IMR-90 (cell line): ENCODE measurements around the gene PREP. TPM values are rescaled to one million over a fixed set of nuclear protein-coding genes. Genes with fewer than 3 reads are reported as not detected.

Experiments used
- ATAC-seq: fragments of 200-7000 bp; cut with Tn5 transposase; 2 replicates; pipeline ENCODE4 v1.9.1; 2020; ENCODE audit warnings: low read depth, mild to moderate bottlenecking, moderate library complexity
- BruUV-seq: library from RNA; stranded (reverse); fragments of 400-500 nt; replicated peaks from 2 replicates; lab custom pipeline; 2021; lab: Mats Ljungman, UMichigan
- CTCF ChIA-PET: fragments of 300-600 bp; formaldehyde crosslinking; extraction: SDS; loops from one replicate; lab custom pipeline; 2021; ENCODE audit warnings: antibody characterized with exemption; lab: Yijun Ruan, JAX
- POLR2A ChIA-PET: fragments of 300-600 bp; sonication (Branson Sonifier 250); formaldehyde crosslinking; loops from one replicate; lab custom pipeline; 2022; ENCODE audit warnings: antibody characterized with exemption; ENCODE audit not compliant: unreplicated experiment; lab: Charles Lee
- DNase-seq: peaks from one replicate; pipeline ENCODE4 v3.0.0; 2013
- H2AFZ ChIP-seq: replicated peaks from 2 replicates; pipeline ENCODE3; 2013; ENCODE audit warnings: low read length, mild to moderate bottlenecking; ENCODE audit not compliant: poor library complexity
- H2AK5ac ChIP-seq: 2 replicates; pipeline ENCODE4 v1.6.1; 2013; ENCODE audit warnings: low read depth, low read length, inconsistent platforms
- H2AK9ac ChIP-seq: replicated peaks from 2 replicates; pipeline ENCODE3; 2013; ENCODE audit warnings: mild to moderate bottlenecking, low read depth, low read length, moderate library complexity; ENCODE audit not compliant: poor library complexity
- H2BK120ac ChIP-seq: 2 replicates; pipeline ENCODE4 v1.6.1; 2013; ENCODE audit warnings: low read depth, low read length, inconsistent platforms
- H2BK15ac ChIP-seq: 3 replicates; pipeline ENCODE4 v1.6.1; 2013; ENCODE audit warnings: low read depth, low read length, inconsistent platforms
- H2BK20ac ChIP-seq: 2 replicates; pipeline ENCODE4 v1.6.1; 2013; ENCODE audit warnings: low read depth, mild to moderate bottlenecking, inconsistent platforms, low read length, moderate library complexity
- H2BK5ac ChIP-seq: 2 replicates; pipeline ENCODE4 v1.6.1; 2013; ENCODE audit warnings: mild to moderate bottlenecking, low read depth, low read length, inconsistent platforms; ENCODE audit not compliant: poor library complexity, severe bottlenecking
- H3K14ac ChIP-seq: replicated peaks from 2 replicates; pipeline ENCODE4 v1.6.1; 2013; ENCODE audit warnings: low read depth, low read length, inconsistent platforms
- H3K18ac ChIP-seq: 2 replicates; pipeline ENCODE4 v1.6.1; 2013; ENCODE audit warnings: low read depth, low read length, control low read depth
- H3K23ac ChIP-seq: 2 replicates; pipeline ENCODE4 v1.6.1; 2013; ENCODE audit warnings: low read depth, low read length, inconsistent platforms
- H3K27ac ChIP-seq: 2 replicates; pipeline ENCODE4 v1.5.1; 2013; ENCODE audit warnings: mild to moderate bottlenecking, control low read depth, low read length; ENCODE audit not compliant: insufficient read depth
- H3K27me3 ChIP-seq: 2 replicates; pipeline ENCODE4 v1.6.1; 2013; ENCODE audit warnings: low read length; ENCODE audit not compliant: control insufficient read depth, insufficient read depth
- H3K36me3 ChIP-seq: 2 replicates; pipeline ENCODE4 v1.6.1; 2013; ENCODE audit warnings: low read length, mixed read lengths; ENCODE audit not compliant: control insufficient read depth, insufficient read depth
- H3K4ac ChIP-seq: 2 replicates; pipeline ENCODE4 v1.6.1; 2013; ENCODE audit warnings: low read depth, low read length, inconsistent platforms
- H3K4me1 ChIP-seq: 2 replicates; pipeline ENCODE4 v1.6.1; 2013; ENCODE audit warnings: low read length, mixed read lengths; ENCODE audit not compliant: control insufficient read depth, insufficient read depth
- H3K4me2 ChIP-seq: 2 replicates; pipeline ENCODE4 v1.6.1; 2013; ENCODE audit warnings: low read depth, mild to moderate bottlenecking, control low read depth, low read length, moderate library complexity
- H3K4me3 ChIP-seq: 2 replicates; pipeline ENCODE4 v1.5.1; 2013; ENCODE audit warnings: low read depth, mild to moderate bottlenecking, control low read depth, low read length, moderate library complexity; ENCODE audit not compliant: insufficient read depth
- H3K56ac ChIP-seq: 2 replicates; pipeline ENCODE4 v1.6.1; 2013; ENCODE audit warnings: low read length, inconsistent platforms; ENCODE audit not compliant: insufficient read depth; ENCODE audit errors: extremely low read depth
- H3K79me1 ChIP-seq, 2 experiments: 2 replicates each; pipeline ENCODE4 v1.6.1; 2013; ENCODE audit warnings: low read length in 2 of 2, inconsistent platforms in 1 of 2, low read depth in 1 of 2
- H3K9ac ChIP-seq: 2 replicates; pipeline ENCODE4 v1.6.1; 2013; ENCODE audit warnings: low read depth, low read length, control low read depth
- H3K9me1 ChIP-seq: 2 replicates; pipeline ENCODE4 v1.6.1; 2013; ENCODE audit warnings: low read length, inconsistent platforms; ENCODE audit not compliant: insufficient read depth
- H3K9me3 ChIP-seq: 2 replicates; pipeline ENCODE4 v1.6.1; 2013; ENCODE audit warnings: low read length; ENCODE audit not compliant: control insufficient read depth, insufficient read depth
- H4K20me1 ChIP-seq: 2 replicates; pipeline ENCODE4 v1.6.1; 2013; ENCODE audit warnings: low read length, inconsistent platforms; ENCODE audit not compliant: insufficient read depth
- H4K5ac ChIP-seq: 2 replicates; pipeline ENCODE4 v1.6.1; 2013; ENCODE audit warnings: mild to moderate bottlenecking, low read depth, low read length, control low read depth
- H4K8ac ChIP-seq, 2 experiments: 2 replicates each; pipeline ENCODE4 v1.6.1; 2013; ENCODE audit warnings: low read depth in 2 of 2, low read length in 2 of 2, control low read depth in 1 of 2, inconsistent platforms in 1 of 2
- H4K91ac ChIP-seq: 2 replicates; pipeline ENCODE4 v1.6.1; 2013; ENCODE audit warnings: low read depth, low read length, inconsistent platforms; ENCODE audit not compliant: insufficient read depth
- CEBPB ChIP-seq: IDR thresholded peaks from 2 replicates; pipeline ENCODE4 v1.6.1; 2012; ENCODE audit warnings: low read depth, low read length, improper control_type of control experiment
- FOS ChIP-seq: fragments of 150-350 bp; IDR thresholded peaks from 2 replicates; pipeline ENCODE4 v1.6.1; 2016; ENCODE audit warnings: low read depth, low read length
- MAFK ChIP-seq: IDR thresholded peaks from 2 replicates; pipeline ENCODE4 v1.6.1; 2012; ENCODE audit warnings: low read depth, low read length, improper control_type of control experiment
- MAZ ChIP-seq: IDR thresholded peaks from 2 replicates; pipeline ENCODE4 v1.6.1; 2012; ENCODE audit warnings: low read depth, mild to moderate bottlenecking, low read length, improper control_type of control experiment, moderate library complexity, borderline replicate concordance
- NFE2L2 ChIP-seq: fragments of 150-350 bp; IDR thresholded peaks from 2 replicates; pipeline ENCODE4 v1.6.1; 2016; ENCODE audit warnings: low read depth, mild to moderate bottlenecking, low read length
- POLR2A ChIP-seq: IDR thresholded peaks from 2 replicates; pipeline ENCODE4 v1.6.1; 2012; ENCODE audit warnings: mild to moderate bottlenecking, low read depth, low read length
- RAD21 ChIP-seq: IDR thresholded peaks from 2 replicates; pipeline ENCODE4 v1.6.1; 2012; ENCODE audit warnings: low read length, improper control_type of control experiment
- RCOR1 ChIP-seq: IDR thresholded peaks from 2 replicates; pipeline ENCODE4 v1.6.1; 2012; ENCODE audit warnings: mild to moderate bottlenecking, low read length, improper control_type of control experiment; ENCODE audit not compliant: insufficient replicate concordance
- WGBS, 2 experiments: methylation state at CpG; one replicate each; pipeline versions ENCODE4 v1.1.5 to v1.1.7; 2013; ENCODE audit warnings: missing lambda C conversion rate in 2 of 2; ENCODE audit not compliant: insufficient read length in 1 of 2; ENCODE audit errors: extremely low coverage in 2 of 2; 5-methylcytosine and 5-hydroxymethylcytosine counted together
- dilution Hi-C: fragments of 300-500 bp; cut with HindIII; formaldehyde crosslinking; loops from one replicate; pipeline ENCODE4 v1.14.3; 2018; ENCODE audit warnings: low sequenced_read_pairs; ENCODE audit not compliant: unreplicated experiment
- in situ Hi-C: fragments of 300-500 bp; cut with MboI; formaldehyde crosslinking; loops from 3 replicates; pipeline ENCODE4 v1.14.3; 2019; ENCODE audit warnings: low sequenced_read_pairs, inconsistent platforms, mixed read lengths
- intact Hi-C: fragments of 100-400 bp; cut with micrococcal nuclease; formaldehyde crosslinking; loops from 2 replicates; pipeline ENCODE4 v1.10.0; 2022
- polyA plus RNA-seq, 3 experiments: library from polyadenylated mRNA; depleted of rRNA; stranded (reverse); fragments of >200 nt; gene quantifications; 2 replicates each; pipeline ENCODE4 v1.2.3, GENCODE V29; 2012; ENCODE audit warnings: low replicate concordance in 1 of 3
- total RNA-seq: library from RNA; depleted of rRNA; stranded (reverse); fragments of >200 nt; gene quantifications from 2 replicates; pipeline ENCODE4 v1.2.3, GENCODE V29; 2012
- TF ChIP-seq, protein P1 (sequence below): fragments of 150-350 bp; IDR thresholded peaks from 2 replicates; pipeline ENCODE4 v1.6.1; 2016; ENCODE audit warnings: low read depth, mild to moderate bottlenecking, low read length, moderate library complexity, borderline replicate concordance
- TF ChIP-seq, protein P2 (sequence below): fragments of 150-350 bp; IDR thresholded peaks from 2 replicates; pipeline ENCODE4 v1.6.1; 2017; ENCODE audit warnings: mild to moderate bottlenecking, antibody characterized with exemption, low read length, low read depth

PREP gene
- total and polyA plus RNA-seq, 2 of the 4 experiments (the other 2 are of a cell fraction) = 21.0 to 25.7 TPM

DNA sequence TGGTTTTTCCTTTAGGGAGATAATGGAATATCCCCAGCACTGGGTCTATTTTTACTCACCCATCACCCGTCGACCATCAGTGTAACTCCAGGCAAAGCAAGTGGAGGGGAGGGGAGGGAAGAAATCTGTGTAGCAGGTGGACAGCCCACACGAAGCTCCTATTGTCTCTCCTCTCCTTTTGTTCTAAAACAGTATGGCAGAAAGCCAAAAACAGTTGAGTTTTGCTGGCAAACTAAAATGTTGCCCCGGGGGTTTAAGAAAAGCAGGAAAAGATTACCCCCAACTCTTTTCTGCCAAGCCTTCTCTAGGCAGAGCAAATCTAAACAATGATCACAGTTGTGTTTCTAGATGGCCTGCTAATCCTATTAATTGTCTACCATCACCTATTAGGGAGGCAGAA, 89.7 kb downstream of the PREP start:
- Histone ChIP-seq H2AK9ac (no peak overlapping the region), H2AK5ac (no peak overlapping the region), H3K79me1 (no peaks in the 10 kb centered on the region; a peak in 1 of 4 replicates), H3K4me1 (no peaks in the 10 kb centered on the region), H2BK5ac (no peak overlapping the region), H3K14ac (no peak overlapping the region), H3K4me3 (no peak overlapping the region), H3K18ac (no peak overlapping the region), H4K20me1 (no peaks in the 10 kb centered on the region), H2BK15ac (no peak overlapping the region), H3K9ac (no peak overlapping the region), H3K9me1 (no peaks in the 10 kb centered on the region), H4K5ac (no peak overlapping the region), H4K91ac (no peak overlapping the region), H2BK20ac (no peak overlapping the region), H3K27ac (no peak overlapping the region), H4K8ac (no peak overlapping the region), H3K4ac (no peak overlapping the region), H3K9me3 (no peaks in the 10 kb centered on the region), H3K23ac (no peak overlapping the region), H2BK120ac (no peak overlapping the region), H3K36me3 (peaks cover 8% of the 10 kb centered on the region), H3K4me2 (no peak overlapping the region), H3K27me3 (no peaks in the 10 kb centered on the region), H3K56ac (no peak overlapping the region), H2AFZ (no peak overlapping the region)
- no peak for TF ChIP-seq POLR2A
- no peak for TF ChIP-seq RCOR1
- TF ChIP-seq, protein P1, sequence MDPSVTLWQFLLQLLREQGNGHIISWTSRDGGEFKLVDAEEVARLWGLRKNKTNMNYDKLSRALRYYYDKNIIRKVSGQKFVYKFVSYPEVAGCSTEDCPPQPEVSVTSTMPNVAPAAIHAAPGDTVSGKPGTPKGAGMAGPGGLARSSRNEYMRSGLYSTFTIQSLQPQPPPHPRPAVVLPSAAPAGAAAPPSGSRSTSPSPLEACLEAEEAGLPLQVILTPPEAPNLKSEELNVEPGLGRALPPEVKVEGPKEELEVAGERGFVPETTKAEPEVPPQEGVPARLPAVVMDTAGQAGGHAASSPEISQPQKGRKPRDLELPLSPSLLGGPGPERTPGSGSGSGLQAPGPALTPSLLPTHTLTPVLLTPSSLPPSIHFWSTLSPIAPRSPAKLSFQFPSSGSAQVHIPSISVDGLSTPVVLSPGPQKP = no peak
- TF ChIP-seq FOS = no peak
- TF ChIP-seq, protein P2, sequence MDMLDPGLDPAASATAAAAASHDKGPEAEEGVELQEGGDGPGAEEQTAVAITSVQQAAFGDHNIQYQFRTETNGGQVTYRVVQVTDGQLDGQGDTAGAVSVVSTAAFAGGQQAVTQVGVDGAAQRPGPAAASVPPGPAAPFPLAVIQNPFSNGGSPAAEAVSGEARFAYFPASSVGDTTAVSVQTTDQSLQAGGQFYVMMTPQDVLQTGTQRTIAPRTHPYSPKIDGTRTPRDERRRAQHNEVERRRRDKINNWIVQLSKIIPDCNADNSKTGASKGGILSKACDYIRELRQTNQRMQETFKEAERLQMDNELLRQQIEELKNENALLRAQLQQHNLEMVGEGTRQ = no peak
- no peak for TF ChIP-seq CEBPB
- TF ChIP-seq MAZ = no peak
- no peak for TF ChIP-seq RAD21
- TF ChIP-seq MAFK = no peak
- TF ChIP-seq NFE2L2 = no peak
- dilution Hi-C loops (no loop called here), intact Hi-C loops (no loop called here), in situ Hi-C loops (no loop called here)
- no CpG with 5 or more reads among the region's 4 CpGs for WGBS, 2 experiments
- ChIA-PET POLR2A (no interaction called here), CTCF (no interaction called here)
- no TSS peak for BruUV-seq
- DNase-seq (no peak), ATAC-seq (no peak)
